NOMO-1 treated with dmso at 0.1 percent for 144 hours (cell line): ENCODE results near the gene FAM234B.

ENCODE experiments used
- DNase-seq: peaks from one replicate; lab custom pipeline; 2025; ENCODE audit not compliant: unreplicated experiment; lab: John Stamatoyannopoulos, UW

Gene FAM234B

GRCh38 chr12:13044002-13044905 lies at the start of gene FAM234B:
Gene FAM234B (plus strand): TSS chr12:13044381. CDS start chr12:13044404, 23 bp downstream.
- DNase-seq, result peak; percentile 6

GRCh38 chr12:12995088-12995487 lies 49.1 kb upstream of the FAM234B start:
- no peak for DNase-seq

- no peak for DNase-seq
Observed at GRCh38 chr12:12996209-12996608, 48.0 kb upstream of the FAM234B start.

GRCh38 chr12:12997156-12997555 lies 47.0 kb upstream of the FAM234B start:
- no peak for DNase-seq

- DNase-seq, result no peak
Observed at GRCh38 chr12:12997734-12998133, 46.4 kb upstream of the FAM234B start.

- no peak for DNase-seq
Observed at GRCh38 chr12:12998248-12998647, 45.9 kb upstream of the FAM234B start.

- no peak for DNase-seq
Observed at GRCh38 chr12:12999271-12999958, 44.8 kb upstream of the FAM234B start.

- DNase-seq, result peak; percentile 79
Observed at GRCh38 chr12:12999959-13000615, 44.1 kb upstream of the FAM234B start, which contains the start of gene HEBP1. Gene HEBP1 (minus strand): TSS chr12:13000265. CDS start chr12:13000114, 151 bp downstream.

- no peak for DNase-seq
Observed at GRCh38 chr12:13000616-13000924, 43.6 kb upstream of the FAM234B start.

GRCh38 chr12:13000925-13001774 lies 43.0 kb upstream of the FAM234B start:
- DNase-seq, result peak; percentile 14

- DNase-seq, result no peak
Observed at GRCh38 chr12:13001775-13002040, 42.5 kb upstream of the FAM234B start.

- DNase-seq, result no peak
Observed at GRCh38 chr12:13002301-13003097, 41.7 kb upstream of the FAM234B start.

- DNase-seq, result no peak
Observed at GRCh38 chr12:13004361-13004760, 39.8 kb upstream of the FAM234B start.

- no peak for DNase-seq
Observed at GRCh38 chr12:13004986-13005385, 39.2 kb upstream of the FAM234B start.

GRCh38 chr12:13005649-13006048 lies 38.5 kb upstream of the FAM234B start:
- no peak for DNase-seq

GRCh38 chr12:13007496-13008233 lies 36.5 kb upstream of the FAM234B start:
- no peak for DNase-seq

- no peak for DNase-seq
Observed at GRCh38 chr12:13008741-13009380, 35.3 kb upstream of the FAM234B start.

GRCh38 chr12:13011098-13011497 lies 33.1 kb upstream of the FAM234B start:
- DNase-seq, result no peak

GRCh38 chr12:13022851-13023271 lies 21.3 kb upstream of the FAM234B start:
- DNase-seq, result no peak
